ENCODE data around the gene RAD51B. TPM values are rescaled to one million over a fixed set of nuclear protein-coding genes. Genes with fewer than 3 reads are reported as not detected.

The RAD51B gene
- total RNA-seq, 1 experiment from 2014 or later = 13.3 TPM

GRCh38 chr14:68148276-68148675, 328.7 kb downstream of the RAD51B start:
- no peaks in the 10 kb centered on the region for H3K36me3 ChIP-seq
- H3K27me3 ChIP-seq = no peaks in the 10 kb centered on the region
- no peak overlapping the region for H3K27ac ChIP-seq
- H3K4me3 ChIP-seq = no peak overlapping the region
- H3K9me3 ChIP-seq (replicated peaks) = peaks cover 1% of the 10 kb centered on the region; the same call in 1 of the 2 replicates
- no peak for DNase-seq
- H3K4me1 ChIP-seq = peaks cover 42% of the 10 kb centered on the region

GRCh38 chr14:68148763-68149162, 329.2 kb downstream of the RAD51B start:
- no peak for DNase-seq
- H3K4me1 ChIP-seq = peaks cover 44% of the 10 kb centered on the region

DNA sequence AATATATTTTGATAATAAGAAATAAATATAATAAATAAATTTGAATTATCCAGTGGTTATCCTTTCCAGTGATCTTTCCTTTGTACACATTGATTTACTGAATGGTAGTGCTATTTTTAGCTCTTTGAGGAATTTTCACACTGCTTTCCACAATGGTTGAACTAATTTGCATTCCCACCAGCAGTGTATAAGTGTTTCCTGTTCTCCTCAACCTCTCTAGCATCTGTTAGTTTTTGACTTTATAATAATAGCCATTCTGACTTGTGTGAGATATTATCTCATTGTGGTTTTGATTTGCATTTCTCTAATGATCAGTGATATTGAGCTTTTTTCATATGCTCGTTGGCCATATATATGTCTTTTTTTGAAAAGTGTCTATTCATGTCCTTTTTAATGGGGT, 333.7 kb downstream of the RAD51B start:
- DNase-seq = no peak
- peaks cover 5% of the 10 kb centered on the region; the same call in 1 of the 2 replicates for H3K9me3 ChIP-seq (replicated peaks)

More at GRCh38 chr14:68148763-68149162, 329.2 kb downstream of the RAD51B start:
- no peaks in the 10 kb centered on the region for H3K27me3 ChIP-seq
- H3K4me3 ChIP-seq = no peak overlapping the region
- peaks cover 3% of the 10 kb centered on the region; the same call in 1 of the 2 replicates for H3K9me3 ChIP-seq (replicated peaks)
- H3K27ac ChIP-seq = no peak overlapping the region
- H3K36me3 ChIP-seq = no peaks in the 10 kb centered on the region

DNA sequence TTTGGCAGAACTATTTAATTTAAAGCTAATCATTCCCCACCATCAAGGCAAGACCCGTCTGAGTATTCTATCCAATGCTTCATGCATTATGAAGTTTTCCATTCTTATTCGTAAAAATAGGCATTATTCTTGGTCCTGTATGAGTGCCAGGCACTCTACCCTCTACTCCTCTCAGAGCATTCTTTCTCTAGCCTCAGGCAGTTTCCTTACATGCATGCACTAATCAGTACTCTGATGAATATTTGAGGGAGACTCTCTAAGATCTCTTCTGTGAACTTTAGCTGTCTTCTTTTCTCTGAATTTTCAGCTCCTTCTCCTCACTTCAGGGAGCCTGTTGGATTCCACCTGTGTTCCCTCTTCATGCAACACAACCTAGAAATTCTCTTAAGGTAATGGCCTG, 334.7 kb downstream of the RAD51B start:
- Histone ChIP-seq H3K4me3 (no peak overlapping the region), H3K4me1 (peaks cover 6% of the 10 kb centered on the region)

More for the DNA sequence above, 333.7 kb downstream of the RAD51B start:
- no peaks in the 10 kb centered on the region for H3K27me3 ChIP-seq
- no peak overlapping the region for H3K27ac ChIP-seq
- no peak overlapping the region for H3K4me3 ChIP-seq
- peaks cover 6% of the 10 kb centered on the region for H3K4me1 ChIP-seq
- H3K36me3 ChIP-seq = no peaks in the 10 kb centered on the region

GRCh38 chr14:68157971-68158371, 338.4 kb downstream of the RAD51B start:
- Histone ChIP-seq H3K4me1 (peaks cover 6% of the 10 kb centered on the region), H3K27me3 (no peaks in the 10 kb centered on the region), H3K4me3 (no peak overlapping the region), H3K9me3 (replicated peaks) (peaks cover 5% of the 10 kb centered on the region; the same call in 1 of the 2 replicates), H3K27ac (no peak overlapping the region), H3K36me3 (no peaks in the 10 kb centered on the region; the same call in 1 of the 2 replicates)
- DNase-seq = no peak

More for the DNA sequence above, 334.7 kb downstream of the RAD51B start:
- DNase-seq = no peak
- Histone ChIP-seq H3K9me3 (replicated peaks) (peaks cover 5% of the 10 kb centered on the region; the same call in 1 of the 2 replicates), H3K27me3 (no peaks in the 10 kb centered on the region), H3K36me3 (no peaks in the 10 kb centered on the region), H3K27ac (no peak overlapping the region)

GRCh38 chr14:68158640-68159039, 339.1 kb downstream of the RAD51B start:
- Histone ChIP-seq H3K4me3 (no peak overlapping the region), H3K27me3 (no peaks in the 10 kb centered on the region), H3K27ac (no peak overlapping the region), H3K9me3 (replicated peaks) (0 out of 2 replicates have a peak, but pooled peaks cover 2% of the 10 kb centered on the region), H3K4me1 (peaks cover 2% of the 10 kb centered on the region), H3K36me3 (no peaks in the 10 kb centered on the region; the same call in 1 of the 2 replicates)
- no peak for DNase-seq

DNA sequence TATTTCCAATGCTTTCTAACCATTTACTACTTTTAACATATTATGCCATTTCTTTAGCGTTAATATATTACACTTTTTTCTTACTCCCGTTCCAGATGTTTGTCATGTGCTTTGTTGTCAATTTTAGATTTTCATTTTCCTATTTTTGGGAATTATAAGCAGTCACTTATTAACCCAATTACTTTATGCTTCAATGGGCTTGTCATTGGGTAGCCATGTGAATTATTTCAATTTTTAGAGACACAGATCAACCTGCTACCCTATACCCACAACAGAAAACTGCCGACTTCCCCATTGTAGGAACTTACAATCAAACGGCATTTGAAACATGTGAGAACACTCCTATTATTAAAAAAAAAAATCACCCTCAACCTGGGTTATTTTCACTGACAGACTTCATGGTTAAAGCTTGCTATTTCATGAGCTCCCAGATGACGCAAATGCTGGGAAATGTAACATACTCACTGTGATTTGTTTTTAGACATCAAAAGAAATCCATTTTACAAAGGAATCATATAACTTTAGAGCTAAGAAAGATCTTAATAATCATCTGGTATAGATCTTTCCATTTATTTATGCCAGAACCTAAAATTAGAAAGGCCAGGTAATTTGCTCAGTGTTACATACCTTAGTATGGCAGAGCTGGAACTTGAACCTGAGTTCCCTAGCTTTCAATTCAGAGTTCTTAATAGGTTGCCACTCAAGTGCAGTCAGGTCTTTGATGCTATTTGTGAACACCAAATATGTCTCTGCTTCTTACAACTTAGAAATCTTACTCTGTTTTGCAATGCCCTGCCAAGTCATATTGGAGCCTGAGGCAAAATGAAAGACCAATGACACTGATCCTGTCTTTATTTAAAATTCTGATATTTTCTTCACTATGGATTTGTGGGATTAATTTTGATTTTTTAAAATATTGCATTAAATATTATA, 340.4 kb downstream of the RAD51B start:
- no peak for DNase-seq
- Histone ChIP-seq H3K4me1 (no peaks in the 10 kb centered on the region; the same call in none of the 2 replicates), H3K4me3 (no peak overlapping the region), H3K36me3 (no peaks in the 10 kb centered on the region; the same call in 1 of the 2 replicates), H3K27ac (no peak overlapping the region), H3K9me3 (replicated peaks) (no peaks in the 10 kb centered on the region), H3K27me3 (no peaks in the 10 kb centered on the region)

- H3K27ac ChIP-seq = no peak overlapping the region
- H3K27me3 ChIP-seq = no peaks in the 10 kb centered on the region
- H3K9me3 ChIP-seq (replicated peaks) = no peaks in the 10 kb centered on the region
- H3K4me1 ChIP-seq = no peaks in the 10 kb centered on the region; the same call in none of the 2 replicates
- no peak for DNase-seq
- H3K4me3 ChIP-seq = no peak overlapping the region
- no peaks in the 10 kb centered on the region; the same call in 1 of the 2 replicates for H3K36me3 ChIP-seq
These were observed 341.4 kb downstream of the RAD51B start for GRCh38 chr14:68160779-68161546.

DNA sequence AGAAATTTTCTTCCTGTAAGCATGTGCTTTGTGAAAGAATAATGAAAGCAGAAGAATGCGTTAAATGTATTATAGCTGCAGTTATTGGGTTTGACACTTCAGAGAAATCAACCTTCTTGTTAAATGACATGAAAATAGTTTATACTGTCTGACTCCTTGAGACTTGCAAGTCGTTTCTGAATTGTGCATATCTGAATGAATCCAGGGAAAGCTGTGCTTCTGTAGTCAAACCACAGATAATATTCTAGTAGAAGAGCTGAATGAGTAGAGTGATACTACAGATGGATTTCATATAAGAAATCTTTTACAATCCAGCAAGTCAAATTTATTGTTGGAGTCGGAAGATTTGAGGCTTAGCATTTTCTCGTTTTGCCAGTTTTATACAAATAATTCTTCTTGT, 343.3 kb downstream of the RAD51B start:
- H3K4me3 ChIP-seq = no peak overlapping the region

DNA sequence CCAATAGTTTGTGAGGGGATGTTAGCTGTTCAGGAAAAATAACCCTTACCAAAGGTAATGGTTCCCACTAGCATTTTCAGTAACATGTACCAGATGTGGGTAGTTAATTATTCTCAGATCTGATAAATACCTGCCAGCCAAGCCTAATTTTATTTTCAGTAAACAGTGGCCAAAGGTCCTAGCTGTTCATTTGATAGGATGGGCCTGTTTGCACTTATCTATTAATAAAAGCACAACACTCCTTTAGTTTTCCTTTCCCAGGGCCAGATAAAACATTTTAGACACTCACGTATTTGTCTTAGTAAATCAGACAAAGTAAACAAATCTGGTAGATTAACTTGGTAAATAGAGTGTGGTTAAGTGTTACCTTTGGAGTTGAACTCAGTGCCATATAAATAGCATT, 345.1 kb downstream of the RAD51B start:
- Histone ChIP-seq H3K9me3 (replicated peaks) (no peaks in the 10 kb centered on the region), H3K27ac (no peak overlapping the region), H3K36me3 (no peaks in the 10 kb centered on the region; the same call in 1 of the 2 replicates), H3K27me3 (no peaks in the 10 kb centered on the region), H3K4me1 (peaks cover 24% of the 10 kb centered on the region), H3K4me3 (no peak overlapping the region)
- no peak for DNase-seq

More for the DNA sequence above, 343.3 kb downstream of the RAD51B start:
- H3K27me3 ChIP-seq = no peaks in the 10 kb centered on the region
- no peak for DNase-seq
- H3K27ac ChIP-seq = no peak overlapping the region
- H3K36me3 ChIP-seq = no peaks in the 10 kb centered on the region; the same call in 1 of the 2 replicates
- H3K4me1 ChIP-seq = peaks cover 7% of the 10 kb centered on the region
- H3K9me3 ChIP-seq (replicated peaks) = no peaks in the 10 kb centered on the region

DNA sequence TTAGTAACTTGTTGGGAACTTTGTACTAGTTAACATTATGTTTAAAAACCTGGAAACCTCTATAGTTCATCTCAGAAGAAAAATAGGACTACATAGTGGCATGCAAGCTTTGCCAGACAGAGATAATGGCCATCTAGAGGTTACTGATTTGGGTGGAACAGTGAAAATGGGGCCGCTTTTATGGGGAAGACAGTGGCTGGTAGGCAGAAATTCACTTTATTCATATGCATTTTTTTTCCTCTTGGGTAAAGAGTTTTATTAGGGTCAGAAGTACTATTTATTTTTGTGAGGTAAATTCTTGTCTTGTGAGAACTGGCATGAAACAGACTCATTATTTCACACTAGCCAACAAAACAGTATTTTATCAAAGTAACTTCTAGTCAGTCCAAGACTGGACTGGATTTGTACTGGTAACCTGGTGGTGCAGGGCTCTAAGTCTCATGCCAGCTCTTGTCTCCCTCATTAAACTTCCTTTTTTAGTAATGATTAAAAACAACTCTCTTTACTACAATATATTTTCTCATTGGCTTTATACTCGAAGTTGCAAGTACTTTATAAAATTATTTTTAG, 345.8 kb downstream of the RAD51B start:
- no peaks in the 10 kb centered on the region for H3K9me3 ChIP-seq (replicated peaks)
- DNase-seq = no peak
- no peak overlapping the region for H3K4me3 ChIP-seq
- H3K27ac ChIP-seq = no peak overlapping the region
- no peaks in the 10 kb centered on the region for H3K27me3 ChIP-seq
- peaks cover 24% of the 10 kb centered on the region for H3K4me1 ChIP-seq
- H3K36me3 ChIP-seq = no peaks in the 10 kb centered on the region; the same call in 1 of the 2 replicates

GRCh38 chr14:68166731-68167382, 347.3 kb downstream of the RAD51B start:
- no peaks in the 10 kb centered on the region for H3K9me3 ChIP-seq (replicated peaks)

DNA sequence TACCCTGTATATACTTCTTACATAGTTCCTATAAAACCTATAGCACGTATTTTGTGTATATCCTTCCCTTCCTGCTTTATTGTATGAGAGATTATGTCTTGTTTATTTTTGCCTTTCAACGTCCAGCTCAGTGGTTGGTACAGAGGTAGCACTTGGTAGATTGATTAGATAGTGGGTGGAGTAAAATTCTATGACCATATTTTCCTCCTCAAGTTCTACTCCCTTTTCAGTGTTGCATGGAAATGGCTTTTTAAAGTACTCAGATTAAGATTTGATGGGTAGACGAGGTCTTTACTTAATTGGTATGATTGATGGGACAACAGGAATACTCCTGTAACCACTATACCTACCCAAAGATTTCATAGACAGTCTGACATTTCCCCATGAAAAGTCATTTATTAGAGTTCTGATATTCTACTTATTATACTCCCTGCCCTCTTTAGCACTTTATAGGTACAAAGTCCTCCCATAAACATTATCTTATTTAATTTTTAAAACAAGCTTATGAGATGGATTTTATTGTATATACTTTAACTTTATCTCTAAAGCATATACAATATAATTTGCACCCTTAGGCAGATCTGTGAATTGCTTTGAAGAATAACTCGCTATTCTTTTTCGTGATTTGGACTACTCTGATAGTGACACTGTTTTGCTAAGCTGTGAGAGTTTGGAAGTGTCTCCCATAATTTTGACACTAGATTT, 348.0 kb downstream of the RAD51B start:
- Histone ChIP-seq H3K27ac (no peak overlapping the region), H3K4me3 (no peak overlapping the region), H3K9me3 (replicated peaks) (no peaks in the 10 kb centered on the region), H3K36me3 (no peaks in the 10 kb centered on the region), H3K4me1 (peaks cover 24% of the 10 kb centered on the region), H3K27me3 (no peaks in the 10 kb centered on the region)
- no peak for DNase-seq

More at GRCh38 chr14:68166731-68167382, 347.3 kb downstream of the RAD51B start:
- Histone ChIP-seq H3K36me3 (no peaks in the 10 kb centered on the region; the same call in 1 of the 2 replicates), H3K4me1 (peaks cover 24% of the 10 kb centered on the region), H3K27me3 (no peaks in the 10 kb centered on the region), H3K27ac (no peak overlapping the region), H3K4me3 (no peak overlapping the region)
- no peak for DNase-seq

Measured in SJCRH30 (cell line).